PFSK-1 (cell line): ENCODE results near the gene CTNND2.

Experiments
- POLR2AphosphoS5 ChIP-seq: IDR thresholded peaks from 2 replicates; pipeline ENCODE4 v1.6.1; 2012; ENCODE audit warnings: low read depth, mild to moderate bottlenecking, control low read depth, low read length, moderate library complexity
- SIN3A ChIP-seq: IDR thresholded peaks from 2 replicates; pipeline ENCODE4 v1.6.1; 2012; ENCODE audit warnings: mild to moderate bottlenecking, low read length, moderate library complexity, borderline replicate concordance; ENCODE audit not compliant: insufficient read depth
- TAF1 ChIP-seq: IDR thresholded peaks from 2 replicates; pipeline ENCODE4 v1.6.1; 2012; ENCODE audit warnings: low read length, control low read depth, borderline replicate concordance; ENCODE audit not compliant: insufficient read depth

DNA sequence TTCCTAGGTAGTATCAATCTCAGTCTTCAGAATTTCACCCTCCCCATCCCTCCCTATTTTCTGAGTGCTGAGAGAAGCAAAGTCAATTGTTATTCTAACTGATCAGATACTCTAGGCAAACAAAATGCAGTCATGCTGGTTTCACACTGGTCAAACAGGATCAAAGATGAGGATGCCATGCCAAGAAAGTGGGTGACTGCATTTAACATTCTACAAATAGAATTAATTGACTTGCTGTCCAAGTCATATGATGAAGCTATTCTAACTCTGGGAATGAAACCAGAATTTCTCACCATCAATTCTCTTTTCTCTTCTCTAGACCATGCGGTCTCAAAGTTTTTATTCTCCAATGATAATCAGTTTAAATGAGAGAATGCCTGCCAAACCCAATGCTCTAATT lies 112.5 kb downstream of the CTNND2 start:
- TF ChIP-seq POLR2AphosphoS5, result no peak
- TF ChIP-seq TAF1, result no peak
- TF ChIP-seq SIN3A, result no peak
